Esophagus mucosa (tissue), 1 donor: Measurements from ENCODE around the gene EGLN2. TPM values are rescaled to one million over a fixed set of nuclear protein-coding genes. Genes with fewer than 3 reads are reported as not detected.
"Not testable (repeated sequence)": the region's sequence is repeated elsewhere in the genome, so short reads cannot be mapped to it uniquely, and the experiment has no call there.

Source experiments
- ATAC-seq: fragments of 200-7000 bp; cut with Tn5 transposase; one replicate; pipeline ENCODE4 v1.9.1; 2020
- total RNA-seq: library from RNA; stranded (reverse); gene quantifications from one replicate; pipeline ENCODE4 v1.2.4, GENCODE V29; 2023
- donor health status: DM: yes; HTN: yes; CAD: no.

The EGLN2 gene
- total RNA-seq, 1 donor from 2014 or later: 32.1 TPM

GRCh38 chr19:40819479-40820234 lies 20.7 kb downstream of the EGLN2 start:
- peak; percentile 38 for ATAC-seq

- no peak for ATAC-seq
Observed at GRCh38 chr19:40822161-40822560, 23.2 kb downstream of the EGLN2 start.

GRCh38 chr19:40822704-40823553 lies 23.9 kb downstream of the EGLN2 start:
- not testable (repeated sequence) for ATAC-seq

- not testable (repeated sequence) for ATAC-seq
Observed at GRCh38 chr19:40824916-40825315, 25.9 kb downstream of the EGLN2 start.

- ATAC-seq: not testable (repeated sequence)
Observed at GRCh38 chr19:40825460-40826095, 26.6 kb downstream of the EGLN2 start.

GRCh38 chr19:40826312-40826698 lies 27.3 kb downstream of the EGLN2 start:
- not testable (repeated sequence) for ATAC-seq

- ATAC-seq: not testable (repeated sequence)
Observed at GRCh38 chr19:40826699-40827385, 27.9 kb downstream of the EGLN2 start.

GRCh38 chr19:40827386-40828247 lies 28.6 kb downstream of the EGLN2 start:
- ATAC-seq: no peak

- ATAC-seq: no peak
Observed at GRCh38 chr19:40829205-40829604, 30.2 kb downstream of the EGLN2 start.

GRCh38 chr19:40830741-40831140 lies 31.8 kb downstream of the EGLN2 start:
- not testable (repeated sequence) for ATAC-seq

- no peak for ATAC-seq
Observed at GRCh38 chr19:40831502-40832430, 32.8 kb downstream of the EGLN2 start.

GRCh38 chr19:40832431-40832790 lies 33.4 kb downstream of the EGLN2 start:
- ATAC-seq: not testable (repeated sequence)

- ATAC-seq: not testable (repeated sequence)
Observed at GRCh38 chr19:40833728-40834533, 34.9 kb downstream of the EGLN2 start.

GRCh38 chr19:40836754-40837429 lies 37.9 kb downstream of the EGLN2 start:
- ATAC-seq: no peak

- not testable (repeated sequence) for ATAC-seq
Observed at GRCh38 chr19:40838477-40838876, 39.5 kb downstream of the EGLN2 start.

GRCh38 chr19:40842012-40842411 lies 43.0 kb downstream of the EGLN2 start:
- not testable (repeated sequence) for ATAC-seq

GRCh38 chr19:40842997-40843652 lies 44.1 kb downstream of the EGLN2 start:
- not testable (repeated sequence) for ATAC-seq

- ATAC-seq: peak; percentile 71
Observed at GRCh38 chr19:40843653-40844052, 44.7 kb downstream of the EGLN2 start.
